Stomach (tissue), 9 donors: ENCODE data around the gene COPS9. TPM values are rescaled to one million over a fixed set of nuclear protein-coding genes. Genes with fewer than 3 reads are reported as not detected.

Source experiments
- DNase-seq, 2 donors: peaks; one replicate each; pipeline versions ENCODE4 v3.0.0 to v3.0.0-alpha.2; 2013 to 2019
- H3K27ac ChIP-seq, 5 donors: fragments of 200-600 bp in 4 of 5; sonication (generic) in 4 of 5; one replicate each; pipeline ENCODE4 v1.5.1; 2013 to 2019; ENCODE audit warnings: mild to moderate bottlenecking in 1 of 5, moderate library complexity in 1 of 5
- H3K27me3 ChIP-seq, 3 donors: fragments of 200-600 bp; sonication (generic); one replicate each; pipeline ENCODE4 v1.5.1; 2017 to 2019; ENCODE audit warnings: mixed run types in 1 of 3
- H3K36me3 ChIP-seq, 4 donors: fragments of 200-600 bp; sonication (generic); 1 replicate in 3 of 4; 2 replicates in 1 of 4; pipeline ENCODE4 v1.5.1; 2016 to 2019
- H3K4me1 ChIP-seq, 4 donors: fragments of 200-600 bp; sonication (generic); one replicate each; pipeline ENCODE4 v1.5.1; 2016 to 2019
- H3K4me3 ChIP-seq, 4 donors: fragments of 200-600 bp; sonication (generic) in 3 of 4; one replicate each; pipeline ENCODE4 v1.5.1; 2016 to 2019; ENCODE audit warnings: mild to moderate bottlenecking in 1 of 4
- H3K9me3 ChIP-seq, 4 donors: fragments of 200-600 bp; sonication (generic); one replicate each; pipeline ENCODE4 v1.5.1; 2016 to 2019
- EP300 ChIP-seq: sonication (generic); formaldehyde crosslinking; IDR thresholded peaks from one replicate; pipeline ENCODE4 v1.6.1; 2017; ENCODE audit warnings: antibody characterized with exemption
- POLR2A ChIP-seq, 4 donors: fragments of 450-650 bp; IDR thresholded peaks; one replicate each; pipeline ENCODE4 v1.6.1; 2016; ENCODE audit warnings: antibody characterized with exemption in 4 of 4, control low read depth in 2 of 4, mild to moderate bottlenecking in 1 of 4, moderate library complexity in 1 of 4
- POLR2AphosphoS5 ChIP-seq, 3 donors: sonication (generic); formaldehyde crosslinking; IDR thresholded peaks; one replicate each; pipeline ENCODE4 v1.6.1; 2016; ENCODE audit warnings: antibody characterized with exemption in 3 of 3
- WGBS, 5 donors: extraction: QIAGEN DNeasy Blood & Tissue Kit in 3 of 5; methylation state at CpG; one replicate each; pipeline versions ENCODE4 v1.1.5 to v1.1.7; 2013 to 2018; 5-methylcytosine and 5-hydroxymethylcytosine counted together
- intact Hi-C: fragments of 100-400 bp; cut with DNase I; formaldehyde crosslinking; loops from one replicate; pipeline ENCODE4 v1.15.1; 2023; ENCODE audit warnings: low total_unique reads
- polyA plus RNA-seq, 3 donors: library from polyadenylated mRNA; stranded (reverse); fragments of 200-250 nt; gene quantifications; one replicate each; pipeline ENCODE4 v1.2.3, GENCODE V29; 2013
- total RNA-seq, 5 donors: library from RNA; depleted of rRNA; stranded (reverse); fragments of >200 nt; gene quantifications; one replicate each; pipeline versions ENCODE4 v1.1.0 to v1.2.3, GENCODE V29; 2014 to 2016
- TF ChIP-seq, protein P1 (sequence below), 7 experiments: fragments of 450-650 bp in 4 of 7; fragments of 200-600 bp in 3 of 7; sonication (generic) in 3 of 7; IDR thresholded peaks; one replicate each; pipeline ENCODE4 v1.5.1; 2016 to 2019; ENCODE audit warnings: antibody characterized with exemption in 7 of 7, control low read depth in 2 of 7, mild to moderate bottlenecking in 1 of 7
- donor health status: healthy with polysubstance abuse.
- donor health status: Bipolar disorder and iron deficiency.
- donor health status: healthy.

The COPS9 gene
- total and polyA plus RNA-seq, 8 donors = 40.6 to 582 (median 136) TPM

- DNase-seq = no peak
- WGBS, 5 donors = 63 to 87% (median 69%) methylated on average over 2 of the region's 2 CpGs
- intact Hi-C loops = no loop called here
- TF ChIP-seq, protein P1, sequence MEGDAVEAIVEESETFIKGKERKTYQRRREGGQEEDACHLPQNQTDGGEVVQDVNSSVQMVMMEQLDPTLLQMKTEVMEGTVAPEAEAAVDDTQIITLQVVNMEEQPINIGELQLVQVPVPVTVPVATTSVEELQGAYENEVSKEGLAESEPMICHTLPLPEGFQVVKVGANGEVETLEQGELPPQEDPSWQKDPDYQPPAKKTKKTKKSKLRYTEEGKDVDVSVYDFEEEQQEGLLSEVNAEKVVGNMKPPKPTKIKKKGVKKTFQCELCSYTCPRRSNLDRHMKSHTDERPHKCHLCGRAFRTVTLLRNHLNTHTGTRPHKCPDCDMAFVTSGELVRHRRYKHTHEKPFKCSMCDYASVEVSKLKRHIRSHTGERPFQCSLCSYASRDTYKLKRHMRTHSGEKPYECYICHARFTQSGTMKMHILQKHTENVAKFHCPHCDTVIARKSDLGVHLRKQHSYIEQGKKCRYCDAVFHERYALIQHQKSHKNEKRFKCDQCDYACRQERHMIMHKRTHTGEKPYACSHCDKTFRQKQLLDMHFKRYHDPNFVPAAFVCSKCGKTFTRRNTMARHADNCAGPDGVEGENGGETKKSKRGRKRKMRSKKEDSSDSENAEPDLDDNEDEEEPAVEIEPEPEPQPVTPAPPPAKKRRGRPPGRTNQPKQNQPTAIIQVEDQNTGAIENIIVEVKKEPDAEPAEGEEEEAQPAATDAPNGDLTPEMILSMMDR (IDR thresholded peaks at IDR 0.05) = no peak
- H3K4me3 ChIP-seq = no peak overlapping the region
- no peak overlapping the region for H3K27ac ChIP-seq
- H3K27me3 ChIP-seq = peaks cover 19 to 61% (median 43%) of the 10 kb centered on the region in 3 donors
- H3K36me3 ChIP-seq = no peaks in the 10 kb centered on the region
- peaks cover 2 to 15% (median 12%) of the 10 kb centered on the region in 4 donors for H3K9me3 ChIP-seq
- no peaks in the 10 kb centered on the region for H3K4me1 ChIP-seq
These were observed 37.8 kb downstream of the COPS9 start for GRCh38 chr2:240098349-240098748.

DNA sequence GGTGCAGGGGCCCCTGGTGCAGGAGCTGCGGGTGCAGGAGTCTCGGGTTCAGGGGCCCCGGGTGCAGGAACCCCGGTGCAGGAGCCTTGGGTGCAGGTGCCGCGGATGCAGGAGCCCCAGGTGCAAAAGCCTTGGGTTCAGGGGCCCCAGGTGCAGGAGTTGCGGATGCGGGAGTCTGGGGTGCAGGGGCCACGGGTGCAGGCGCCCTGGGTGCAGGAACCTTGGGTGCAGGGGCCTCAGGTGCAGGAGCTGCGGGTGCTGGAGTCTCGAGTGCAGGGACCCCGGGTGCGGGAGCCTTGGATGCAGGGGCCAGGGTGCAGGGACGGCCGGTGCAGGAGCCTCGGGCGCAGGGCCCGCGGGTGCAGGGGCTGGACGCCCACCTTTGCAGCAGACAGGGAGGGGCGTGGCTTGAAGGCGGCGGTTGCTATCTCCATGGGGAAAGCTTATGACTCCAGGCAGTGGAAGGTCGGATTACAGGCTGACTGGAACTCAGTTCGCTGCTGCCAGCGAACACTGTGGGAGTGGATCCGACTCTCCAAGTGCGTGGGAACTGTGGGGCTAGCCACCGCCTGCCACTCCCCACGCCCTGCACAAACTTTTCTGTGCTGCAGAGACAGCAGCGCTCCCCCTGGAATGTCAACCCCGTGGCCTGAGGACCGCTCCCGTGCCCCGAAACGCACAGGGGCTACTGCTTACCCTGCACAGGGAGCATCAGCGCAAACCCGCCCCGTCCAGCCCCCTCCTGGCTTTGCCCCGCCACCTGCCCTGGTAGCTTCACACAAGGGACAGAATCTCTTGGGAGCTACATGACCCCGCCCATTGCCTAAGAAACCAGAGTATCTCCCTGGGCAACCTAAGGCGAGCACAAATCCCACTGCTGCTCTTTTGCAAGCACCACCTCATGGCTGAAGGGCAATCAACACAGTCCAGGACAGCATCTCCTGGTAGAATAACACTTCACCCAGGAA, 40.3 kb downstream of the COPS9 start:
- intact Hi-C loops = no loop called here
- no peak overlapping the region for H3K27ac ChIP-seq
- no peaks in the 10 kb centered on the region for H3K36me3 ChIP-seq
- H3K27me3 ChIP-seq = peaks cover 19 to 77% (median 51%) of the 10 kb centered on the region in 3 donors
- 4 to 13% (median 6%) methylated on average over 28 to 43 of the region's 43 CpGs for WGBS, 5 donors
- no peak for DNase-seq
- TF ChIP-seq EP300 (no peak), POLR2AphosphoS5 (IDR thresholded peaks at IDR 0.05) (no peak), POLR2A (IDR thresholded peaks at IDR 0.05) (no peak)
- TF ChIP-seq, protein P1 (IDR thresholded peaks at IDR 0.05) = no peak
- peaks cover 2 to 27% (median 14%) of the 10 kb centered on the region in 4 donors for H3K9me3 ChIP-seq
- no peak overlapping the region for H3K4me3 ChIP-seq
- no peaks in the 10 kb centered on the region for H3K4me1 ChIP-seq

GRCh38 chr2:240089306-240089705, 46.8 kb downstream of the COPS9 start:
- Histone ChIP-seq H3K4me1 (no peaks in the 10 kb centered on the region), H3K9me3 (peaks cover 0 to 32% (median 25%) of the 10 kb centered on the region in 4 donors), H3K27ac (no peak overlapping the region), H3K4me3 (no peak overlapping the region), H3K36me3 (no peaks in the 10 kb centered on the region), H3K27me3 (peaks cover 0 to 32% (median 14%) of the 10 kb centered on the region in 3 donors)
- TF ChIP-seq EP300 = no peak
- TF ChIP-seq, protein P1 (IDR thresholded peaks at IDR 0.05) = no peak
- TF ChIP-seq POLR2AphosphoS5 (IDR thresholded peaks at IDR 0.05) = no peak
- TF ChIP-seq POLR2A (IDR thresholded peaks at IDR 0.05) = no peak
- 29 to 51% (median 36%) methylated on average over 5 of the region's 5 CpGs for WGBS, 5 donors
- intact Hi-C loops = no loop called here
- no peak for DNase-seq

DNA sequence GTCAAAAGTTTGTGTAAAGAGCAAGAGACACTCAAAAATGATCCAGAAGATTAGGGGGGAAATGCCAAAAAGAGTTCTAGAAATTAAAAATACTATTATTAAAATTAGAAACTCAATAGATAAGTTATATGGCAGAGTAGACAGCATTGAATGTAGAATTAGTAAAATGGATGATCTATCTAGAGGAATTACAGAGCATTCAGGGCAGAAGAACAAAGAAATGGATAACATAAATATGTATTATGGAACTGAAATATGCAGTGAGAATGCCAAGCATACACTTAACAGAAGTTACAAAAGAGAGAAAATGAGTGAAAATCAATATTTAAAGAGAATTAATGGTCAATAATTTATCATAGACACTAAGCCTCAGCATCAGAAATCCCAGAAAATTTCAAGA, 49.5 kb downstream of the COPS9 start:
- peaks cover 0 to 13% (median 0%) of the 10 kb centered on the region in 3 donors for H3K27me3 ChIP-seq
- TF ChIP-seq EP300 (no peak), POLR2A (IDR thresholded peaks at IDR 0.05) (no peak), POLR2AphosphoS5 (IDR thresholded peaks at IDR 0.05) (no peak)
- TF ChIP-seq, protein P1 (IDR thresholded peaks at IDR 0.05) = no peak
- peaks cover 0 to 21% (median 19%) of the 10 kb centered on the region in 4 donors for H3K9me3 ChIP-seq
- no peak for DNase-seq
- no peak overlapping the region for H3K27ac ChIP-seq
- no peak overlapping the region for H3K4me3 ChIP-seq
- H3K36me3 ChIP-seq = no peaks in the 10 kb centered on the region
- intact Hi-C loops = no loop called here
- H3K4me1 ChIP-seq = no peaks in the 10 kb centered on the region

Other genes with a start within 250 kb of the COPS9 start
- gene NDUFA10, start 111.0 kb downstream of the COPS9 start, total RNA-seq = 100 to 1,000 TPM in 3 of 5 donors, 10 to 100 TPM in 2; 54.7 to 259 (median 105) TPM
- 10 to 100 TPM; 72.8 to 91.2 (median 73.3) TPM for gene NDUFA10, start 111.0 kb downstream of the COPS9 start, polyA plus RNA-seq
- gene OR6B2, start 105.9 kb downstream of the COPS9 start, total RNA-seq = not detected
- gene OR6B2, start 105.9 kb downstream of the COPS9 start, polyA plus RNA-seq = not detected
- not detected for gene OR6B3, start 82.8 kb downstream of the COPS9 start, total RNA-seq
- not detected for gene OR6B3, start 82.8 kb downstream of the COPS9 start, polyA plus RNA-seq
- not detected for gene OTOS, start 4.4 kb upstream of the COPS9 start, total RNA-seq
- gene OTOS, start 4.4 kb upstream of the COPS9 start, polyA plus RNA-seq = not detected